ENCODE data around the gene FLNA.

FLNA gene

GRCh38 chrX:154322890-154323289 lies 51.5 kb downstream of the FLNA start:
- no peak for DNase-seq (ENCODE audit: low read depth in 1 of 2, low spot score in 1 of 2)
- TF ChIP-seq POLR2AphosphoS5 (IDR thresholded peaks at IDR 0.05; ENCODE audit: low read depth): no peak
- no peak for TF ChIP-seq SPI1 (IDR thresholded peaks at IDR 0.05; ENCODE audit: borderline replicate concordance, low read depth)
- TF ChIP-seq GABPA (IDR thresholded peaks at IDR 0.05; ENCODE audit: low read depth): no peak
- no peak for TF ChIP-seq CTCF (IDR thresholded peaks at IDR 0.05; ENCODE audit: insufficient read depth, low read length)
- TF ChIP-seq, protein P1, sequence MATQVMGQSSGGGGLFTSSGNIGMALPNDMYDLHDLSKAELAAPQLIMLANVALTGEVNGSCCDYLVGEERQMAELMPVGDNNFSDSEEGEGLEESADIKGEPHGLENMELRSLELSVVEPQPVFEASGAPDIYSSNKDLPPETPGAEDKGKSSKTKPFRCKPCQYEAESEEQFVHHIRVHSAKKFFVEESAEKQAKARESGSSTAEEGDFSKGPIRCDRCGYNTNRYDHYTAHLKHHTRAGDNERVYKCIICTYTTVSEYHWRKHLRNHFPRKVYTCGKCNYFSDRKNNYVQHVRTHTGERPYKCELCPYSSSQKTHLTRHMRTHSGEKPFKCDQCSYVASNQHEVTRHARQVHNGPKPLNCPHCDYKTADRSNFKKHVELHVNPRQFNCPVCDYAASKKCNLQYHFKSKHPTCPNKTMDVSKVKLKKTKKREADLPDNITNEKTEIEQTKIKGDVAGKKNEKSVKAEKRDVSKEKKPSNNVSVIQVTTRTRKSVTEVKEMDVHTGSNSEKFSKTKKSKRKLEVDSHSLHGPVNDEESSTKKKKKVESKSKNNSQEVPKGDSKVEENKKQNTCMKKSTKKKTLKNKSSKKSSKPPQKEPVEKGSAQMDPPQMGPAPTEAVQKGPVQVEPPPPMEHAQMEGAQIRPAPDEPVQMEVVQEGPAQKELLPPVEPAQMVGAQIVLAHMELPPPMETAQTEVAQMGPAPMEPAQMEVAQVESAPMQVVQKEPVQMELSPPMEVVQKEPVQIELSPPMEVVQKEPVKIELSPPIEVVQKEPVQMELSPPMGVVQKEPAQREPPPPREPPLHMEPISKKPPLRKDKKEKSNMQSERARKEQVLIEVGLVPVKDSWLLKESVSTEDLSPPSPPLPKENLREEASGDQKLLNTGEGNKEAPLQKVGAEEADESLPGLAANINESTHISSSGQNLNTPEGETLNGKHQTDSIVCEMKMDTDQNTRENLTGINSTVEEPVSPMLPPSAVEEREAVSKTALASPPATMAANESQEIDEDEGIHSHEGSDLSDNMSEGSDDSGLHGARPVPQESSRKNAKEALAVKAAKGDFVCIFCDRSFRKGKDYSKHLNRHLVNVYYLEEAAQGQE (IDR thresholded peaks at IDR 0.05; ENCODE audit: insufficient replicate concordance, low read depth): no peak
- peaks cover 8% of the 10 kb centered on the region for H3K27me3 ChIP-seq (ENCODE audit: insufficient read depth, poor library complexity, severe bottlenecking)

DNA sequence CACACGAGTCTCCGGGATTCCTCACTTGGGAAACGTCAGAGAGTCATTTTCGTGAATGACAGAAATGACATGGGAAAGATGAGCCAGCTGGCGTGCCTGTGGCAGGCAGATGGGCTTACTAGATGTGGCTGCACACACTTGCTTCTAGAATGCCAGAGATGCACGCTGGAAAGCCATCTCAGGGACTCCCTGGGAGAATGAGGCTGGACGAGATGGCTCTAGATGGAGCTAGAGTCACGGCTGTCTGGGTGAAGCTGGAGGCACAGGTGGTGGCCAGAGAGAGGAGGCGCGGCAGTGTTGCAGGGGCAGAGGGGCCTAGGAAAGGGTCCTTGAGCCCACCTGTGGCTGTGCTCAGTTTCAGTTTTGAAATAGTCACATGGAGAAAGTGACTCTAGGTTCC lies 52.8 kb downstream of the FLNA start:
- TF ChIP-seq POLR2AphosphoS5 (IDR thresholded peaks at IDR 0.05; ENCODE audit: low read depth) (no peak), SPI1 (IDR thresholded peaks at IDR 0.05; ENCODE audit: borderline replicate concordance, low read depth) (no peak), CTCF (IDR thresholded peaks at IDR 0.05; ENCODE audit: insufficient read depth, low read length) (no peak), GABPA (IDR thresholded peaks at IDR 0.05; ENCODE audit: low read depth) (no peak)
- TF ChIP-seq, protein P1 (IDR thresholded peaks at IDR 0.05; ENCODE audit: insufficient replicate concordance, low read depth): no peak
- Histone ChIP-seq H3K27me3 (ENCODE audit: insufficient read depth, poor library complexity, severe bottlenecking) (peaks cover 5% of the 10 kb centered on the region), H3K27ac (replicated peaks) (no peak overlapping the region), H3K4me3 (replicated peaks; ENCODE audit: insufficient read depth, low read length) (no peak overlapping the region)
- DNase-seq (ENCODE audit: low read depth in 1 of 2, low spot score in 1 of 2): peak in 1 of 2 experiments; percentile 28

More at GRCh38 chrX:154322890-154323289, 51.5 kb downstream of the FLNA start:
- Histone ChIP-seq H3K27ac (replicated peaks) (no peak overlapping the region), H3K4me3 (replicated peaks; ENCODE audit: insufficient read depth, low read length) (no peak overlapping the region)

DNA sequence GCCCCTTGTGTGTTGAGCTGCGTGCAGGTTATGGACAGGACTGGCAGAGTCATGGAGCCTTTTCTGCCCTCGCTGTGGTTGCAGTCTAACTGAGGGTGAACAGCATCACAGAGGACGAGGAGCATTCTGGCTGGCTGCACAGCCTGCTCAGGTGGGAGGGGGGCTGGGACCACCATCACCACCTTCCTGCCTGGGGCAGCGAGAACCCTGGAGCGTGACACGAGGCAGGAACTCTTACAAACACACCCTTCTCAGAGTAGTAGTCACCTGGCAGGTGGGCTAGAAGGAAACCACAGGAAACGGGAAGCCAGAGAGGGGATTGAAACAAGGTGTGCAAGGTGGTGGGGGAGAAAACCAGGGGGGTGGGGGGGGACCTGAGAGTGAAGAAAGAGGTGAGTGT lies 53.3 kb downstream of the FLNA start:
- DNase-seq (ENCODE audit: low read depth in 1 of 2, low spot score in 1 of 2): no peak
- no peak for TF ChIP-seq SPI1 (IDR thresholded peaks at IDR 0.05; ENCODE audit: borderline replicate concordance, low read depth)
- no peak for TF ChIP-seq GABPA (IDR thresholded peaks at IDR 0.05; ENCODE audit: low read depth)
- TF ChIP-seq POLR2AphosphoS5 (IDR thresholded peaks at IDR 0.05; ENCODE audit: low read depth): no peak
- no peak for TF ChIP-seq CTCF (IDR thresholded peaks at IDR 0.05; ENCODE audit: insufficient read depth, low read length)
- TF ChIP-seq, protein P1 (IDR thresholded peaks at IDR 0.05; ENCODE audit: insufficient replicate concordance, low read depth): no peak
- H3K4me3 ChIP-seq (replicated peaks; ENCODE audit: insufficient read depth, low read length): no peak overlapping the region
- H3K27me3 ChIP-seq (ENCODE audit: insufficient read depth, poor library complexity, severe bottlenecking): peaks cover 2% of the 10 kb centered on the region
- no peak overlapping the region for H3K27ac ChIP-seq (replicated peaks)

All from HL-60 (cell line).